Inferior parietal cortex (tissue), 1 donor: ENCODE results near the gene SMG9.

Experiments
- DNase-seq: peaks from one replicate; pipeline ENCODE4 v3.0.0-alpha.2; 2016; ENCODE audit errors: extremely low spot score

The SMG9 gene

GRCh38 chr19:43725468-43725867, 29.3 kb downstream of the SMG9 start:
- DNase-seq = no peak

DNA sequence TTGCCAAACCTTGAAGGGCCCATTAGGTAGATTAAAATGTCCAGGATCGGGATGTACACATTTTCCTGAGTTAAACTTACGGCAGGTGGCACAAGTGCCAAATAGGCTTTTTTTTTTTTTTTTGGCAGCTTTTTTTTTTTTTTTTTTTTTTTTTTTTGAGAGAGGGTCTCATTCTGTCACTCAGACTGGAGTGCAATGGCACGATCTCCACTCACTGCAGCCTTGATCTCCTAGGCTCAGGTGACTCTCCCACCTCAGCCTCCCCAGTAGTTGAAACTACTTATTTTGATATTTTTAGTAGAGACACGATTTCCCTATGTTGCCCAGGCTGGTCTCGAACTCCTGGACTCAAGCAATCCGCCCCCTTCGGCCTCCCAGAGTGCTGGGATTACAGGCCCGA, 29.9 kb downstream of the SMG9 start:
- no peak for DNase-seq

DNA sequence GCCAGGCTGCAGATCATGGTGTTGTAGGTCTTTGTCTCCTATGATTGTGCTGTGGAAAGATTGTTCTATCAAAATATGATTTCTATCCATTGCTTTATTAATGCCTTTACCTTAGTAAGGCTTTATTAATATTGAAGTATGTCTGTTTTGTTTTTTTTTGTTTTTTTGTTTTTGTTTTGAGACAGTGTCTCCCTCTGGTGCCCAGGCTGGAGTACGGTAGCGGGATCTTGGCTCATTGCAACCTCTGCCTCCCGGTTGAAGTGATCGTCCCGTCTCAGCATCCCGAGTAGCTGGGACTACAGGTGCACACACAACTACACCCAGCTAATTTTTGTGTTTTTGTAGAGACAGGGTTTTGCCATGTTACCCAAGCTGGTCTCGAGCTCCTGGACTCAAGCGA, 31.2 kb downstream of the SMG9 start:
- no peak for DNase-seq

- DNase-seq = no peak
Observed at GRCh38 chr19:43721469-43722048, 33.2 kb downstream of the SMG9 start.

DNA sequence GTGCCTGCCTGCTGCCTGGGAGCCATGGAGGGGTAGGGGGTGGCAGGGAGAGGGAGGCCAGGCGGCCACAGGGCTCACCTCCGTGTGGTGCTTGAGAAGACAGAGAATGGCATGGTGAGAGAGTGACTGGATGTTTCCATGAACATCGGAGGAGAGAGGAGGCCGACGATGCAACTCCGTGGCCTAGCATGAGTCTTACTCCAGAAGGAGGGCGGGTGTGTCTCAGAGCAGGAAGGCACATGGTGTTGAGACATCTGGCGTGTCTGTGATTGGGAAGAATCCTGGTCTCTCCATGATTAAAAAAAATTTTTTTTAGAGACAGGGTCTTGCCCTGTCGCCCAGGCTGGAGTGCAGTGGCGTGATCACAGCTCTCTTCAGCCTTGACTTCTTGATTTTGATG, 33.8 kb downstream of the SMG9 start:
- DNase-seq = no peak

- DNase-seq = no peak
Observed at GRCh38 chr19:43719918-43720317, 34.8 kb downstream of the SMG9 start.

DNA sequence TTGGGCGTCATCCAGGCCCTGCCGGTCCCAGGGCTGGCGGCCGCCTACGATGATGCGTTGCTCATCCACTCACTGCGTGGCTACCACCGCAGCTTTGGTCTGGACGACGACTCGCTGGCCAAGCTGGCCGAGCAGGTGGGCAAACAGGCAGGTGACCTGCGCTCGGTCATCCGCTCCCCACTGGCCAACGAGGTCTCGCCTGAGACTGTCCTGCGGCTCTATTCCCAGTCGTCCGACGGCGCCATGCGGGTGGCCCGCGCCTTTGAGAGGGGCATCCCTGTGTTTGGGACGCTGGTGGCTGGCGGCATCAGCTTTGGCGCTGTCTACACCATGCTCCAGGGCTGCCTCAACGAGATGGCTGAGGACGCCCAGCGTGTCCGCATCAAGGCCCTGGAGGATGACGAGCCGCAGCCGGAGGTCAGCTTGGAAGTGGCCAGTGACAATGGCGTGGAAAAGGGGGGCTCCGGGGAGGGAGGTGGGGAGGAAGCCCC, 35.3 kb downstream of the SMG9 start:
- no peak for DNase-seq

DNA sequence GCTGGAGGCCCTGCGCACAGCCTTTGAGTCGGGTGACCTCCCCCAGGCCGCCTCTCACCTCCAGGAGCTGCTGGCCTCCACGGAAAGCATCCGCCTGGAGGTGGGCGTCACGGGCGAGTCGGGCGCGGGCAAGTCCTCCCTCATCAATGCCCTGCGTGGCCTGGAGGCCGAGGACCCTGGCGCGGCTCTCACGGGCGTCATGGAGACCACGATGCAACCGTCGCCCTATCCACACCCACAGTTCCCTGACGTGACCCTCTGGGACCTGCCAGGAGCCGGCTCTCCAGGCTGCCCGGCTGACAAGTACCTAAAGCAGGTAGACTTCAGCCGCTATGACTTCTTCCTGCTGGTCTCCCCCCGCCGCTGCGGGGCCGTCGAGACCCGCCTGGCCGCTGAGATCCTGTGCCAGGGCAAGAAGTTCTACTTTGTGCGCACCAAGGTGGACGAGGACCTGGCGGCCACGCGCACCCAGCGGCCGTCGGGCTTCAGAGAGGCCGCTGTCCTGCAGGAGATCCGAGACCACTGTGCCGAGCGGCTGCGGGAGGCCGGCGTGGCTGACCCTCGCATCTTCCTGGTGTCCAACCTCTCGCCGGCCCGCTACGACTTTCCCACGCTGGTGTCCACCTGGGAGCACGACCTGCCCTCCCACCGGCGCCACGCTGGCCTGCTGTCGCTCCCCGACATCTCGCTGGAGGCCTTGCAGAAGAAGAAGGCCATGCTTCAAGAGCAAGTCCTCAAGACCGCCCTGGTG, 36.0 kb downstream of the SMG9 start:
- no peak for DNase-seq

DNA sequence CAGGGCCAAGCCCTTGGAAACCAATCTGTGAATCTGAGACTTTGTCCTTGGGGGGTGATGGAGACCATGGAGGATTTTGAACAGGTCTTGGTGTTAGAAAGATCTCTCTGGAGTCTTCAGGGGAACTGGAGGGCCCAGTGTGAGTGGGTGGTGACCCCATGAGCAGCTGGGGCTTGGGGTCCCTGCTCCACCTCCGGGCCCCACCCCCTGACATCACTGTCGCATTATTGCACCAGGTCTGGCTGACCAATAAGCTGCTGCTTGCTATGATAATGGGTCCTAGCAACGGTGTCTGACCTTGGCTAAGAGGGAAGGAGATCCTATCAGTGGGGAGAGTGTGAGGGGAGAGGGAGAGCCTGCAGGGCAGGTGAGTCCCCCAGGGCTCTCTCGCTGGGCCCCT, 39.0 kb downstream of the SMG9 start, which contains the start of gene IRGC:
TSS of gene IRGC (plus strand) at position 301 of the 400 bp plus-strand sequence. CDS start 2,483 bp downstream, outside the sequence.
- DNase-seq = no peak

- DNase-seq = no peak
Observed at GRCh38 chr19:43713208-43713607, 41.6 kb downstream of the SMG9 start.

DNA sequence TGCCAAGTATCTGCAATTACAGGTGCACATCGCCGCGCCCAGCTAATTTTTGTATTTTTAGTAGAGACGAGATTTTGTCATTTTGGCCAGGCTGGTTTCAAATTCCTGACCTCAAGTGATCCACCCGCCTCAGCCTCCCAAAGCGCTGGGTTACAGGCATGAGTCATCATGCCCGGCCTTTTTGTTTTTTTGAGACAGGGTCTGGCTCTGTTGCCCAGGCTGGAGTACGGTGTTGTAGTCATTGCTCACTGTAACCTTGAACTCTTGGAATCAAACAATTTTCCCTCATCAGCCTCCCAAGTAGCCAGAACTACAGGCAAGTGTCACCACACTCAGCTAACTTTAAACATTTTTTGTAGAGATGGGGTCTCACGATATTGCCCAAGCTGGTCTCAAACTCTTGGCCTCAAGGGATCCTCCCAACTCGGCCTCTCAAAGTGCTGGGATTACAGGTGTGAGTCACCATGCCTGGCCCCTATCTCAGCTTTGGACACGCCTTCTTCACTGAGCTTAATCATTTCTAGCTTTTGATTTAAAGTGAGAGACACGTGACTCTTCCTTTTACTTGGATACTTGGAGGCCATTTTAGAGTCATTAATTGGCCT, 42.9 kb downstream of the SMG9 start:
- no peak for DNase-seq

DNA sequence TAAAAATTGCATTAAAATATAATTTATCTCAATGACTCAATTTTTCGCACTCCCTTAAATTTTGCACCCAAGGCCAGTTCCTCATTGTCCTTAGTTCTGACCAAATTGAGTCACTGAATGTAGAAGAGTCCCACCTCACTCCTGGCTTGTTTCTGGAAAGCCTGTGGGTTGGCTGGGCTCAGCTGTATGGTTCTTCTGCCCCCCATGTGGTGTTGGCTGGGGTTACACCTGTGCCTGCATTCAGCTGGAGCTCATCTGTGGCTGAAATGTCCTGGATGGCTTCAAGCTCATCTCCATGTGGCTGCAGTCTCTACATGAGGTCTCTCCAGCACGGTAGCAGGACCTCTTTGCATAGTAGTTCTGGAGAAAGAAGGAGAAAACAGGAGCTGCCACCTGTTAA, 46.0 kb downstream of the SMG9 start:
- DNase-seq = no peak

DNA sequence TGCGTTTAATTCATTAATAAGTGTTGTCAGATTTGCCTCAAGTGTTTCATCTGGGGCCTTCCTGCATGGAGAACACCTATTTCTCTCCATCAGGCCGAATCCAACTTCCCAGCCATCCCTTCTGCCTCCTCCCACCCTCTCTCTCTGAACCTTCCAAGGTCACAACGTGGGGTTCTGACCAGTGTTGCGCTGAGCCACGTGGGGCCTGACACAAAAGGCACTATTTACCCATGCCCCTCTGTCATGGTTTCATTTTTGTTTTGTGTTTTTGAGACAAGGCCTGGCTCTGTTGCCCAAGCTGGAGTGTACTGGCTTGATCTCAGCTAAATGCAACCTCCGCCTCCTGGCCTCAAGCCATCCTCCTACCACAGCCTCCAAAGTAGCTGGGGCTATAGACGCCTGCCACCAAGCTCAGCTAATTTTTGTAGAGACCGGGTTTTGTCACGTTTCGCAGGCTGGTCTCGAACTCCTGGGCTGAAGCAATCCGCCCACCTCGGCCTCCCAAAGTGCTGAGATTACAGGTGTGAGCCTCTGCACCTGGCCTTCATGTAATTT, 47.5 kb downstream of the SMG9 start:
- DNase-seq = no peak

GRCh38 chr19:43705729-43706128, 49.0 kb downstream of the SMG9 start:
- no peak for DNase-seq

DNA sequence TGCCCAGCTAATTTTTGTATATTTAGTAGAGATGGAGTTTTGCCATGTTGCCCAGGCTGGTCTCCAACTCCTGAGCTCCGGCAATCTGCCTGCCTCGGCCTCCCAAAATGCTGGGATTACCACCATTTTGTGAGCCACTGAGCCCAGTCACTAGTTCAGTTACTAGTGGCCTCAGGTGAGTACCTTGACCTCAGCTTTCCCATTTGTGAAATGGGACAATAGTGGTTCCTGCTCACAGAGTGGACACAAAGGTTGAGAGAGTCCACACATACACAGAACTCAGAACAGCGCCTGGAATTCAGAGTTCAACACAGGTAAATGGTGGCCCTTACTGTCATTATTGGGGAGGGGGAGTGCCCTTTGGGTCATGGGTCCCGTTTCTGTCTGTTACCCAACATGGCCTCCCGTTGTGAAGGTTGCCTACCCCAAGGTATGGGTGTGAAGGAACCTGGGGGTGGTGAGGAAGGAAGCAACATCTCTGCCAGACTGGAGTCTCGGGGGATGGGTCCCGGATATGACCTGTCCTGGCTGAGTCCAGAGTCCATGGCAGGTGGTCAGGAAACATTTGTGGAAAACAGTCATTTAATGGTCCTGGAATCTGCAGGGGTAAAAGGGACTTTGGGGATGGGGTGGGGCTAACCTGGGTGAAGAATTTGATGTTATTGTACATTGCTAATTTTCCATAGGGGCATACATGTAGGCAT, 50.6 kb downstream of the SMG9 start:
- no peak for DNase-seq

DNA sequence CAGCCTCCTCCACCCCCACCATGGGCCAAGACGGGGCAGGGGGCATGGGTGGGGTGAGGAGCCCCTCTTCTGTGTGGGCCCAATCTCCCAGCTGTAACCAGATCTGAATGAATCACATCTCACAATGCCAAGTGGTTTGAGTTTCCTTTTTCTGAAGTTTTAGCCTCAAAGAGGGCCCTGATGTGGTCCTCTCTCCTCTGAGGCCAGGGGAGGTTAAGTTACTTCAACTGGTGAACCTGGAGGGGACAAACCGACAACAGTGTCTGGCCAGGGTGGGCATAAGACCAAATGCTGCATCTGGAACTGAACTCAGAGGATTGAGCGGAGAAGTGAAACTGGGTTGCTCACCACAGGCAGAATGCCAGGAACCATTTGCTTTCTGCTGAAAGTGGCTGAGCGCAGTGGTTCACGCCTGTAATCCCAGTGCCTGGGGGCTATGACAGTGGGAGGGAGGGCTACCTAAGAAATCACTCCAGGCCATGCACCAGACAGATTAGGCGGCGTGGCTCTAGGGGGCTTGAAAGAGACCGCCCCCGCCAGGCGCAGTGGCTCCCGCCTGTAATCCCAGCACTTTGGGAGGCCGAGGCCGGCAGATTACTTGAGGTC, 54.3 kb downstream of the SMG9 start:
- DNase-seq = peak; percentile 29

- no peak for DNase-seq
Observed at GRCh38 chr19:43699506-43700394, 55.0 kb downstream of the SMG9 start.

DNA sequence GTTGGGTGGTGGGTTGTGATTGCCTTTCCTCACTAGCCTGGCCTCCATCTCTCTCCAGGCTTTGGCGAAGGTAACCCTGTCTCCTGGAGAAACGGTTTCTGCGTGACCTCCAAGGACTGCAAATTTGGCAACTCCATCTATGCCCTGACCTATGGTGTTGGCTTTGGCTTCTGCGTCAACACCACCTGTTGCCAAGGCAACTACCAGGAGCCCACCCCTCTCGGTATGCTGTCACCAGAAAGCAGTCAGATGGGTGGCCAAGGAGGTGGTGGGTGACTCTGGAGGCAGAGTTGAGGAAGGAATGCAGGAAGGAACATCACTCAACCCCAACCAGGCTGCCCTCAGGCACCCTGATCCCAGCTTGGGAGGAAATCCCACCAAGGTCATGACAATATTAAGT, 57.5 kb downstream of the SMG9 start:
- no peak for DNase-seq

DNA sequence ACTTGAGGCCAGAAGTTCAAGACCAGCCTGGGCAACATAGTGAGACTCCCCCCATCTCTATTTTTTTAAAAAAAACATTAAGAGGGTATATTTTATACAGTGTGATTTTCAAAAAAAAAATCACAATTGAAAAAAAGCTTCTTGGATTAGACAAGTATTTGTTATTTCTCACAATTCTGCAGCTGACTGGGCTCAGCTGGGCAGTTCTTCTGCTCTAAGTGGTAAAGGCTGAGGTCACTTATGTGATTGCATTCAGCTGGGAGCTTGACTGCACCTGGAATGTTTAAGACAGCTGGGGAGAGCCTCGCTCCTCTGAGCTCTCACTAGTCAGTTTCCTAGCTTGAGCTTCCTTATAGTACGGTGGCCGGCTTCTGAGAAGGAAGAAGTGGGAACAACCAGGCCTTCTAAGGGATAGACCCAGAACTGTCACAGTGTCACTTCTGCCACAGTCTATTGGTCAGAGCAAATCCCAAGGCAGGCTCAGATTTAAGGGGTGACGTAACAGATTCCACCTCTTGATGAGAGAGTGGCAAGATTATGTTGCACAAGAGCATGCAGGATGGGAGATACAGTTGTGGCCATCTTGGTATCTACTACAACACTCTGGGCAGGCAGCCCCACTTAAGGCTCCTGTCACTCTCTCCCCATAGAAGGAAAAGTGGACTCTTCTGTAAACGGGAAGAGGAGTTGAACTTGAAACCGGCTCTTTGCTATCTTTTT, 58.6 kb downstream of the SMG9 start:
- DNase-seq = no peak

- no peak for DNase-seq
Observed at GRCh38 chr19:43694553-43694952, 60.2 kb downstream of the SMG9 start.
